ENCODE results near the gene PCDH9. TPM values are rescaled to one million over a fixed set of nuclear protein-coding genes. Genes with fewer than 3 reads are reported as not detected.

The PCDH9 gene
- polyA plus RNA-seq, 4 donors = 0.27 to 1.1 (median 0.72) TPM; not detected in 1

DNA sequence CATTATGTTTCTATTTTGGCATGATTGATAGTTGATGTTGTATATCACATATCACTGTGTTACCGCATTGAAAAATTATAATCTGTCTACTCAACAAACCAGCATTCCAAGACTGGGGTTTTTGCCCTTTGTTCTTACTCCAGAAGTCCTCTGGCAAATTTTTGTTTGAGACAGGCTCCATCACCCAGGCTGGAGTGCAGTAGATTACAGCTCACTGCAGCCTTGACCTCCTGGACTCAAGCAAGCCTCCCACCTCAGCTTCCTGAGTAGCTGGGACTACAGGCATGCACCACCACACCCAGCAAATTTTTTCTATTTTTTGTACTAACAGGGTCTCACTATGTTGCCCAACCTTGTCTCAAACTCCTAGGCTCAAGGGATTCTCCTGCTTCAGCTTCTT, 741.0 kb downstream of the PCDH9 start:
- DNase-seq = no peak

DNA sequence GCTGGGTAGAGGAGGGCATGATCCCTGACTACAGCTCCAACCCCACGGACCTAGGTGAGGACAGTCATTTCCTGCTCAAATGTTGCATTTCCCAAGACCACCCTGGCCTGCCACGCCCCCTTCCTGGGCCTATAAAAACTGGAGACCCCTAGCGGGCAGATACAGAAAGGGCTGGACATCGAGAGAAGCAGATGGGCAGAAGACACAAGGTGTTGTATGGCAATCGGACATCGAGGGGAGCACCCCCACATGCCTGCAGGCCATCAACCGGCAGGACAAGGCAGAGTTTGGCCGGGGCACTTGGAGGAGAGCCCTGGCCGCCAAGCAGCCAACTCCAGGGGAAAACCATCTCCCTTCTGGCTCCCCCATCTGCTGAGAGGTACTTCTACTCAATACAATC, 746.4 kb downstream of the PCDH9 start:
- WGBS, 3 donors = 74 to 85% (median 78%) methylated on average over 9 of the region's 9 CpGs
- H3K4me1 ChIP-seq (ENCODE audit: control insufficient read depth in 3 of 3, insufficient read depth in 2 of 3, low read depth in 1 of 3, low read length in 2 of 3) = no peaks in the 10 kb centered on the region
- no peaks in the 10 kb centered on the region for H3K36me3 ChIP-seq (ENCODE audit: control insufficient read depth in 3 of 3, insufficient read depth in 2 of 3, low read depth in 1 of 3, low read length in 3 of 3)
- no peak overlapping the region for H3K27ac ChIP-seq (ENCODE audit: low read depth in 1 of 3, low read length in 2 of 3)
- H3K4me3 ChIP-seq (ENCODE audit: low read depth in 1 of 3, low read length in 3 of 3) = no peak overlapping the region
- FAIRE-seq (no peak), DNase-seq (no peak)
- H3K9me3 ChIP-seq (ENCODE audit: control insufficient read depth in 2 of 2, insufficient read depth in 1 of 2, low read depth in 1 of 2, low read length in 1 of 2) = peaks cover 0 to 2% of the 10 kb centered on the region in 2 donors
- no peaks in the 10 kb centered on the region for H3K27me3 ChIP-seq (ENCODE audit: control insufficient read depth in 3 of 3, insufficient read depth in 3 of 3, low read length in 3 of 3)

More for the DNA sequence above, 741.0 kb downstream of the PCDH9 start:
- H3K4me3 ChIP-seq (ENCODE audit: low read depth in 1 of 3, low read length in 3 of 3) = no peak overlapping the region
- no peaks in the 10 kb centered on the region for H3K4me1 ChIP-seq (ENCODE audit: control insufficient read depth in 3 of 3, insufficient read depth in 2 of 3, low read depth in 1 of 3, low read length in 2 of 3)
- 89 to 98% (median 94%) methylated on average over 1 of the region's 1 CpG for WGBS, 3 donors
- no peaks in the 10 kb centered on the region for H3K36me3 ChIP-seq (ENCODE audit: control insufficient read depth in 3 of 3, insufficient read depth in 2 of 3, low read depth in 1 of 3, low read length in 3 of 3)
- no peaks in the 10 kb centered on the region for H3K27me3 ChIP-seq (ENCODE audit: control insufficient read depth in 3 of 3, insufficient read depth in 3 of 3, low read length in 3 of 3)
- no peak for FAIRE-seq
- H3K9me3 ChIP-seq (ENCODE audit: control insufficient read depth in 2 of 2, insufficient read depth in 1 of 2, low read depth in 1 of 2, low read length in 1 of 2) = peaks cover 0 to 2% of the 10 kb centered on the region in 2 donors
- H3K27ac ChIP-seq (ENCODE audit: low read depth in 1 of 3, low read length in 2 of 3) = no peak overlapping the region

DNA sequence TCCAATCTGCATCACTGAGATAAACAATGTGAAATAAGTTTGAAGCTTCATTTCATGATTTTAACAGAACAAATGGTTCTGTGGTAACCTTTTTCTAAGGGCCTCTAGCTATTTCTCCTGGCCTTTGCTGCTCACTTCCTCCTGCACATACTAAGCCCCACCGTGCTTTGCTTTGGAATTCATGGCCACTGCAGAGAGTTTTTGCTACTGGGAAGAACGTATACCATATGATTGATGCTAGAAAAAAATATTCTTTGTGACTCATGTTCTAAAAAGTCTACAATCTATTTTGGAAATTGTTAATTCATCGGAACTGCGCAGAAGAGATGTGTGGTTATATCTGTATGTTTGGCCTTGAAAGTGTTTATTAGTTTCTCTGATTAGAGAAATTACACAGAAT, 747.3 kb downstream of the PCDH9 start:
- no peak overlapping the region for H3K4me3 ChIP-seq (ENCODE audit: low read depth in 1 of 3, low read length in 3 of 3)
- peaks cover 0 to 2% of the 10 kb centered on the region in 2 donors for H3K9me3 ChIP-seq (ENCODE audit: control insufficient read depth in 2 of 2, insufficient read depth in 1 of 2, low read depth in 1 of 2, low read length in 1 of 2)
- no peaks in the 10 kb centered on the region for H3K27me3 ChIP-seq (ENCODE audit: control insufficient read depth in 3 of 3, insufficient read depth in 3 of 3, low read length in 3 of 3)
- FAIRE-seq (no peak), DNase-seq (no peak)
- no peak overlapping the region for H3K27ac ChIP-seq (ENCODE audit: low read depth in 1 of 3, low read length in 2 of 3)
- no peaks in the 10 kb centered on the region for H3K4me1 ChIP-seq (ENCODE audit: control insufficient read depth in 3 of 3, insufficient read depth in 2 of 3, low read depth in 1 of 3, low read length in 2 of 3)
- no peaks in the 10 kb centered on the region for H3K36me3 ChIP-seq (ENCODE audit: control insufficient read depth in 3 of 3, insufficient read depth in 2 of 3, low read depth in 1 of 3, low read length in 3 of 3)
- 72 to 80% (median 75%) methylated on average over 4 of the region's 4 CpGs for WGBS, 3 donors

- WGBS, 3 donors = 64 to 84% (median 69%) methylated on average over 4 of the region's 4 CpGs
- FAIRE-seq = no peak
These were observed 752.3 kb downstream of the PCDH9 start for GRCh38 chr13:66477816-66478215.

DNA sequence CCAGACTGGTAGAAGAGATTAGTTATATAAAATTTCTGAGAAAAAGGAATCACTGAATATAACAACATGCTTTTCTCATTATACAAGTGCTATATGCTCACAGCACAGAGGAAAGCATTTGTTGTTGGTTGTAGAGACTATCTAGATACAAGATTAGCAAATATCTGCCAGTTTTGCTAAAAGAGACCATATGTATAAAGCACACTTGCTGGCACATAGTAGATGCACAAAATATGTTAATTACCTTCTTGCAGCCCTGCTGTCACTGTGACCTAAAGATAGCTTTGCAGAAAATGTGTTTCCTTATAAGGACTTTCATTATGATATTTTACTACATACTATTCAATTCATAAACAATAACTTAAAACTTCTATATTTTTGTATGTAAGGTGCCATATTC, 755.1 kb downstream of the PCDH9 start:
- FAIRE-seq (no peak), DNase-seq (no peak)
- Histone ChIP-seq H3K27me3 (ENCODE audit: control insufficient read depth in 3 of 3, insufficient read depth in 3 of 3, low read length in 3 of 3) (no peaks in the 10 kb centered on the region), H3K4me3 (ENCODE audit: low read depth in 1 of 3, low read length in 3 of 3) (no peak overlapping the region), H3K36me3 (ENCODE audit: control insufficient read depth in 3 of 3, insufficient read depth in 2 of 3, low read depth in 1 of 3, low read length in 3 of 3) (no peaks in the 10 kb centered on the region), H3K27ac (ENCODE audit: low read depth in 1 of 3, low read length in 2 of 3) (no peak overlapping the region), H3K9me3 (ENCODE audit: control insufficient read depth in 2 of 2, insufficient read depth in 1 of 2, low read depth in 1 of 2, low read length in 1 of 2) (no peaks in the 10 kb centered on the region), H3K4me1 (ENCODE audit: control insufficient read depth in 3 of 3, insufficient read depth in 2 of 3, low read depth in 1 of 3, low read length in 2 of 3) (no peaks in the 10 kb centered on the region)

More at GRCh38 chr13:66477816-66478215, 752.3 kb downstream of the PCDH9 start:
- H3K27me3 ChIP-seq (ENCODE audit: control insufficient read depth in 3 of 3, insufficient read depth in 3 of 3, low read length in 3 of 3) = no peaks in the 10 kb centered on the region
- H3K4me3 ChIP-seq (ENCODE audit: low read depth in 1 of 3, low read length in 3 of 3) = no peak overlapping the region
- no peaks in the 10 kb centered on the region for H3K4me1 ChIP-seq (ENCODE audit: control insufficient read depth in 3 of 3, insufficient read depth in 2 of 3, low read depth in 1 of 3, low read length in 2 of 3)
- no peak for DNase-seq
- no peaks in the 10 kb centered on the region for H3K9me3 ChIP-seq (ENCODE audit: control insufficient read depth in 2 of 2, insufficient read depth in 1 of 2, low read depth in 1 of 2, low read length in 1 of 2)
- H3K36me3 ChIP-seq (ENCODE audit: control insufficient read depth in 3 of 3, insufficient read depth in 2 of 3, low read depth in 1 of 3, low read length in 3 of 3) = no peaks in the 10 kb centered on the region
- H3K27ac ChIP-seq (ENCODE audit: low read depth in 1 of 3, low read length in 2 of 3) = no peak overlapping the region

DNA sequence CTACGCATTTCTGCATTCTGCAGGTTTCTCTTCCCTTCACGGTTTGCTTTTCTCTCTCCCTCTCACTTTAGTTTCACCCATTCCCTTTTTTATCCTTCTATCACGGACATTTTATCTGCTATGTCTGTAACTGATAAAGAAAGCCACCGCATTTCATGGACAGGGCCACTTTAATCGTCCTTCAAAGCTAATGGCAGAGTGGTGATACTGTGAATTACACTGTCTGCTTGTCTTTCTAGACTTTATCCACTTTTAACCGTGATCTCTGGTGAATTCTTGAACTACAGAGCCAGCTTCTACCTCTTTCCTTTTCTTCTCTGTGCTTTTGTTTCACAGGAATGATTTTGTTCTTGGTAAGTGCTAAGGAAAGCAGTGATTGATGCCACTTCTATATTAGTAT, 760.4 kb downstream of the PCDH9 start:
- FAIRE-seq (no peak), DNase-seq (no peak)
- Histone ChIP-seq H3K36me3 (ENCODE audit: control insufficient read depth in 3 of 3, insufficient read depth in 2 of 3, low read depth in 1 of 3, low read length in 3 of 3) (no peaks in the 10 kb centered on the region), H3K27ac (ENCODE audit: low read depth in 1 of 3, low read length in 2 of 3) (no peak overlapping the region), H3K4me1 (ENCODE audit: control insufficient read depth in 3 of 3, insufficient read depth in 2 of 3, low read depth in 1 of 3, low read length in 2 of 3) (no peaks in the 10 kb centered on the region), H3K27me3 (ENCODE audit: control insufficient read depth in 3 of 3, insufficient read depth in 3 of 3, low read length in 3 of 3) (no peaks in the 10 kb centered on the region), H3K9me3 (ENCODE audit: control insufficient read depth in 2 of 2, insufficient read depth in 1 of 2, low read depth in 1 of 2, low read length in 1 of 2) (no peaks in the 10 kb centered on the region), H3K4me3 (ENCODE audit: low read depth in 1 of 3, low read length in 3 of 3) (no peak overlapping the region)
- 46 to 62% (median 52%) methylated on average over 6 of the region's 6 CpGs for WGBS, 3 donors

DNA sequence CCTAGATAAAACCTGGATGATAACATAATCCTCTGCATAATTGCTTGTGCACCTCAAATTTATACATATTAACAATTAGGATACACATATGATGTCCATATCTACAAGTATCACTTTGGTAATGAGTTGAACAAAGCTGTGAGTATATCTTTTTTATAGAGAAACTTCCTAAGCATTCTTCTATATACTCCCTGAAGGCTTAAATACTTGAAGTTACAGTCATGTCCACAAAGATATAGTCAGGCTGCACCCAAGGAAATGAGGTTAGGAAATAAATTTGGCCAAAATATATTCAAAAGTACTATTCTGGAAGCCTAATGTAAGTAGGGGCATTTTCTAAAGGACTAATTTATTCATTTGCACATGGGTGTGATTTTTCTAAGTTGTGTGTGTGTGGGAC, 761.5 kb downstream of the PCDH9 start:
- Histone ChIP-seq H3K4me3 (ENCODE audit: low read depth in 1 of 3, low read length in 3 of 3) (no peak overlapping the region), H3K4me1 (ENCODE audit: control insufficient read depth in 3 of 3, insufficient read depth in 2 of 3, low read depth in 1 of 3, low read length in 2 of 3) (no peaks in the 10 kb centered on the region), H3K36me3 (ENCODE audit: control insufficient read depth in 3 of 3, insufficient read depth in 2 of 3, low read depth in 1 of 3, low read length in 3 of 3) (no peaks in the 10 kb centered on the region), H3K27me3 (ENCODE audit: control insufficient read depth in 3 of 3, insufficient read depth in 3 of 3, low read length in 3 of 3) (no peaks in the 10 kb centered on the region), H3K9me3 (ENCODE audit: control insufficient read depth in 2 of 2, insufficient read depth in 1 of 2, low read depth in 1 of 2, low read length in 1 of 2) (no peaks in the 10 kb centered on the region), H3K27ac (ENCODE audit: low read depth in 1 of 3, low read length in 2 of 3) (no peak overlapping the region)
- FAIRE-seq (no peak), DNase-seq (no peak)

GRCh38 chr13:66462187-66462586, 767.9 kb downstream of the PCDH9 start:
- Histone ChIP-seq H3K4me1 (ENCODE audit: control insufficient read depth in 3 of 3, insufficient read depth in 2 of 3, low read depth in 1 of 3, low read length in 2 of 3) (no peaks in the 10 kb centered on the region), H3K4me3 (ENCODE audit: low read depth in 1 of 3, low read length in 3 of 3) (no peak overlapping the region), H3K27me3 (ENCODE audit: control insufficient read depth in 3 of 3, insufficient read depth in 3 of 3, low read length in 3 of 3) (no peaks in the 10 kb centered on the region), H3K36me3 (ENCODE audit: control insufficient read depth in 3 of 3, insufficient read depth in 2 of 3, low read depth in 1 of 3, low read length in 3 of 3) (no peaks in the 10 kb centered on the region), H3K27ac (ENCODE audit: low read depth in 1 of 3, low read length in 2 of 3) (no peak overlapping the region), H3K9me3 (ENCODE audit: control insufficient read depth in 2 of 2, insufficient read depth in 1 of 2, low read depth in 1 of 2, low read length in 1 of 2) (no peaks in the 10 kb centered on the region)
- DNase-seq (no peak), FAIRE-seq (no peak)
- WGBS, 3 donors = 43 to 50% (median 46%) methylated on average over 3 of the region's 3 CpGs

GRCh38 chr13:66461021-66461420, 769.1 kb downstream of the PCDH9 start:
- no peaks in the 10 kb centered on the region for H3K4me1 ChIP-seq (ENCODE audit: control insufficient read depth in 3 of 3, insufficient read depth in 2 of 3, low read depth in 1 of 3, low read length in 2 of 3)
- H3K36me3 ChIP-seq (ENCODE audit: control insufficient read depth in 3 of 3, insufficient read depth in 2 of 3, low read depth in 1 of 3, low read length in 3 of 3) = no peaks in the 10 kb centered on the region
- DNase-seq = no peak
- no peak for FAIRE-seq
- H3K4me3 ChIP-seq (ENCODE audit: low read depth in 1 of 3, low read length in 3 of 3) = no peak overlapping the region
- WGBS, 3 donors = 71 to 96% (median 89%) methylated on average over 1 of the region's 1 CpG
- no peaks in the 10 kb centered on the region for H3K27me3 ChIP-seq (ENCODE audit: control insufficient read depth in 3 of 3, insufficient read depth in 3 of 3, low read length in 3 of 3)
- no peaks in the 10 kb centered on the region for H3K9me3 ChIP-seq (ENCODE audit: control insufficient read depth in 2 of 2, insufficient read depth in 1 of 2, low read depth in 1 of 2, low read length in 1 of 2)
- no peak overlapping the region for H3K27ac ChIP-seq (ENCODE audit: low read depth in 1 of 3, low read length in 2 of 3)

Measured in small intestine (tissue), 7 donors.